ENCODE results near the gene RANBP1. TPM values are rescaled to one million over a fixed set of nuclear protein-coding genes. Genes with fewer than 3 reads are reported as not detected.

Gene RANBP1
- total RNA-seq, 1 experiment from 2014 or later, result 365 TPM

DNA sequence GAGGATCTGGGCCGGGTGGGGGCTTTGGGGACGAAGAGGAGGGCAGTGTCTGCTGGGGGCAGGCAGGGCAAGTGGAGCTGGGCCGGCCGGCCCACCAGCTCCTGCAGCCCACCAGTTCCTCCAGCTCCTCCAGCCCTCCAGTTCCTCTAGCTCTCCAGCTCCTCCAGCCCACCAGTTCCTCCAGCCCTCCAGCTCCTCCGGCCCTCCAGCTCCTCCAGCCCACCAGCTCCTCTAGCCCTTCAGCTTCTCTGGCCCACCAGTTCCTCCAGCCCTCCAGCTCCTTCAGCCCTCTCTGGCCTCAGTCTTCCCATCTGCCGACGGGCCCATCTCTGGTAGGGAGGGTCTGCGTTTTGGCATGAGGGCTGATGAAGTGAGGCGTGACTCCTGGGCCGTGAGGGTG, 44.1 kb downstream of the RANBP1 start:
- Mint-ChIP-seq H3K9me3 (ENCODE audit: unreplicated experiment) (peaks cover 10% of the 10 kb centered on the region), H3K27me3 (ENCODE audit: insufficient read depth, unreplicated experiment) (peaks cover 3% of the 10 kb centered on the region), H3K4me3 (ENCODE audit: unreplicated experiment) (no peak overlapping the region), H3K36me3 (ENCODE audit: insufficient read depth, unreplicated experiment) (no peaks in the 10 kb centered on the region), H3K27ac (ENCODE audit: unreplicated experiment) (no peak overlapping the region), H3K4me1 (ENCODE audit: low read depth, unreplicated experiment) (no peaks in the 10 kb centered on the region)
- no peaks in the 10 kb centered on the region for H3K9me3 ChIP-seq
- BruUV-seq (replicated peaks), result no TSS peak
- intact Hi-C loops (cut with micrococcal nuclease; ENCODE audit: unreplicated experiment), result no loop called here
- H3K36me3 ChIP-seq (ENCODE audit: control insufficient read depth, insufficient read depth, low read length), result no peaks in the 10 kb centered on the region
- no peak for TF ChIP-seq CTCF (IDR thresholded peaks at IDR 0.05; ENCODE audit: insufficient read depth in 1 of 2, low read depth in 1 of 2, low read length in 1 of 2, severe bottlenecking in 1 of 2, unreplicated experiment in 1 of 2)
- H3K4me1 ChIP-seq, result no peaks in the 10 kb centered on the region
- ChIA-PET CTCF (interaction anchor here (0.7 kb wide), 1 partner anchor 258 kb away, joined by 7 read pairs; no protein-coding TSS in a partner anchor), POLR2A (no interaction called here)
- no peaks in the 10 kb centered on the region for H3K27me3 ChIP-seq (replicated peaks; ENCODE audit: control insufficient read depth, insufficient read depth, low read length)
- no peak overlapping the region for H3K4me3 ChIP-seq (ENCODE audit: low read depth, low read length)
- no peak for DNase-seq

DNA sequence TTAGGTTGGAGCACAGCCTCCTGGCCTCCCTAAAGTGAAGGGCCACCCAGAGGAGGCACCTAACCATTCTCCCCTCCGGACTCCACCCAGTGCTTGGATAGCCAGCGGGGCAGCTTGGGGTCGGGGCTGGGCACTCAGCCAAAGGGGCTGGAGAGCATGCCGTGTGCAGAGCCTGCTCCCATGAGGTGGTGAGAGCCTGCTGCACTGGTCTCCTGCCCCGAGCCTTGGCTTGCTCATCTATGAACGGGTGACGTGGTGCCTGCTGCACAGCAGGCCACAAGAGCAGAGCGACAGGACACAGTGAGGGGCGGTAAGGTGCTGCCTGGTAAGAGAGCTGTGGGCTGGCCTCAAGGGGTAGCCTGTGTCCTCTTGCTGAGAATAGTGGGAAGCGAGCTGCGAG, 49.0 kb downstream of the RANBP1 start:
- BruUV-seq (replicated peaks), result no TSS peak
- ChIA-PET POLR2A (no interaction called here), CTCF (no interaction called here)
- Mint-ChIP-seq H3K27ac (ENCODE audit: unreplicated experiment) (no peak overlapping the region), H3K36me3 (ENCODE audit: insufficient read depth, unreplicated experiment) (no peaks in the 10 kb centered on the region), H3K4me3 (ENCODE audit: unreplicated experiment) (no peak overlapping the region), H3K4me1 (ENCODE audit: low read depth, unreplicated experiment) (no peaks in the 10 kb centered on the region), H3K27me3 (ENCODE audit: insufficient read depth, unreplicated experiment) (no peaks in the 10 kb centered on the region), H3K9me3 (ENCODE audit: unreplicated experiment) (peaks cover 10% of the 10 kb centered on the region)
- Histone ChIP-seq H3K27me3 (replicated peaks; ENCODE audit: control insufficient read depth, insufficient read depth, low read length) (no peaks in the 10 kb centered on the region), H3K4me3 (ENCODE audit: low read depth, low read length) (no peak overlapping the region), H3K36me3 (ENCODE audit: control insufficient read depth, insufficient read depth, low read length) (no peaks in the 10 kb centered on the region), H3K9me3 (no peaks in the 10 kb centered on the region), H3K4me1 (no peaks in the 10 kb centered on the region)
- TF ChIP-seq CTCF (IDR thresholded peaks at IDR 0.05; ENCODE audit: insufficient read depth in 1 of 2, low read depth in 1 of 2, low read length in 1 of 2, severe bottlenecking in 1 of 2, unreplicated experiment in 1 of 2), result no peak
- intact Hi-C loops (cut with micrococcal nuclease; ENCODE audit: unreplicated experiment), result no loop called here
- DNase-seq, result no peak

GRCh38 chr22:20165421-20165820, 49.5 kb downstream of the RANBP1 start:
- H3K36me3 Mint-ChIP-seq (ENCODE audit: insufficient read depth, unreplicated experiment), result no peaks in the 10 kb centered on the region
- Histone ChIP-seq H3K27me3 (replicated peaks; ENCODE audit: control insufficient read depth, insufficient read depth, low read length) (no peaks in the 10 kb centered on the region), H3K4me1 (no peaks in the 10 kb centered on the region), H3K4me3 (ENCODE audit: low read depth, low read length) (no peak overlapping the region), H3K36me3 (ENCODE audit: control insufficient read depth, insufficient read depth, low read length) (no peaks in the 10 kb centered on the region), H3K9me3 (no peaks in the 10 kb centered on the region)
- no peak for DNase-seq
- ChIA-PET POLR2A (no interaction called here), CTCF (no interaction called here)
- no peaks in the 10 kb centered on the region for H3K27me3 Mint-ChIP-seq (ENCODE audit: insufficient read depth, unreplicated experiment)
- no peaks in the 10 kb centered on the region for H3K4me1 Mint-ChIP-seq (ENCODE audit: low read depth, unreplicated experiment)
- BruUV-seq (replicated peaks), result no TSS peak
- intact Hi-C loops (cut with micrococcal nuclease; ENCODE audit: unreplicated experiment), result no loop called here
- H3K4me3 Mint-ChIP-seq (ENCODE audit: unreplicated experiment), result no peak overlapping the region
- no peak for TF ChIP-seq CTCF (IDR thresholded peaks at IDR 0.05; ENCODE audit: insufficient read depth in 1 of 2, low read depth in 1 of 2, low read length in 1 of 2, severe bottlenecking in 1 of 2, unreplicated experiment in 1 of 2)
- H3K9me3 Mint-ChIP-seq (ENCODE audit: unreplicated experiment), result peaks cover 10% of the 10 kb centered on the region
- no peak overlapping the region for H3K27ac Mint-ChIP-seq (ENCODE audit: unreplicated experiment)
